ENCODE results near the gene SH3RF1. TPM values are rescaled to one million over a fixed set of nuclear protein-coding genes. Genes with fewer than 3 reads are reported as not detected.

Gene SH3RF1
- total and polyA plus RNA-seq, 8 donors: 4.0 to 30.6 (median 12.7) TPM

GRCh38 chr4:169062897-169063244 lies 207.9 kb downstream of the SH3RF1 start:
- no peak for TF ChIP-seq CTCF (IDR thresholded peaks at IDR 0.05)
- no peak overlapping the region for H3K4me3 ChIP-seq
- DNase-seq (no peak), ATAC-seq (peak; percentile 12 to 56 (median 47)), FAIRE-seq (no peak)
- no peaks in the 10 kb centered on the region for H3K9me3 ChIP-seq
- no peaks in the 10 kb centered on the region for H3K27me3 ChIP-seq
- intact Hi-C loops (cut with DNase I): no loop called here
- H3K27ac ChIP-seq: peak overlapping the region in 1 of 4 donors; percentile 6
- peaks cover 0 to 9% (median 8%) of the 10 kb centered on the region in 3 donors for H3K4me1 ChIP-seq
- WGBS, 2 donors: 37 to 41% methylated on average over 6 of the region's 6 CpGs
- no peaks in the 10 kb centered on the region for H3K36me3 ChIP-seq

GRCh38 chr4:169061386-169061785 lies 209.4 kb downstream of the SH3RF1 start:
- Histone ChIP-seq H3K27me3 (no peaks in the 10 kb centered on the region), H3K27ac (no peak overlapping the region), H3K36me3 (no peaks in the 10 kb centered on the region), H3K9me3 (no peaks in the 10 kb centered on the region), H3K4me1 (peaks cover 0 to 9% (median 8%) of the 10 kb centered on the region in 3 donors), H3K4me3 (no peak overlapping the region)
- WGBS, 2 donors: 92 to 93% methylated on average over 3 of the region's 3 CpGs
- intact Hi-C loops (cut with DNase I): no loop called here
- no peak for TF ChIP-seq CTCF (IDR thresholded peaks at IDR 0.05)
- ATAC-seq: no peak
- DNase-seq: no peak
- no peak for FAIRE-seq

GRCh38 chr4:169060391-169061091 lies 210.2 kb downstream of the SH3RF1 start:
- ATAC-seq (no peak), FAIRE-seq (no peak), DNase-seq (no peak)
- H3K36me3 ChIP-seq: no peaks in the 10 kb centered on the region
- no peak for TF ChIP-seq CTCF (IDR thresholded peaks at IDR 0.05)
- H3K4me3 ChIP-seq: no peak overlapping the region
- no peaks in the 10 kb centered on the region for H3K9me3 ChIP-seq
- intact Hi-C loops (cut with DNase I): no loop called here
- no peak overlapping the region for H3K27ac ChIP-seq
- no peaks in the 10 kb centered on the region for H3K27me3 ChIP-seq
- 73 to 76% methylated on average over 9 of the region's 9 CpGs for WGBS, 2 donors
- H3K4me1 ChIP-seq: peaks cover 0 to 9% (median 8%) of the 10 kb centered on the region in 3 donors

- no peaks in the 10 kb centered on the region for H3K27me3 ChIP-seq
- no peak overlapping the region for H3K27ac ChIP-seq
- no peaks in the 10 kb centered on the region for H3K9me3 ChIP-seq
- H3K36me3 ChIP-seq: no peaks in the 10 kb centered on the region
- no peak for TF ChIP-seq CTCF (IDR thresholded peaks at IDR 0.05)
- H3K4me1 ChIP-seq: peaks cover 0 to 9% (median 8%) of the 10 kb centered on the region in 3 donors
- 81 to 89% methylated on average over 22 of the region's 22 CpGs for WGBS, 2 donors
- DNase-seq (no peak), FAIRE-seq (no peak), ATAC-seq (peak in 1 of 4 donors; percentile 8)
- H3K4me3 ChIP-seq: no peak overlapping the region
- intact Hi-C loops (cut with DNase I): no loop called here
These were observed 211.2 kb downstream of the SH3RF1 start for GRCh38 chr4:169059306-169060211.

All from pancreas (tissue), 10 donors.